Measurements from ENCODE around the gene KNDC1. TPM values are rescaled to one million over a fixed set of nuclear protein-coding genes. Genes with fewer than 3 reads are reported as not detected.

KNDC1 gene
- total and polyA plus RNA-seq, 2 of the 4 experiments (the other 2 are of a cell fraction): 0.18 to 1.1 TPM

DNA sequence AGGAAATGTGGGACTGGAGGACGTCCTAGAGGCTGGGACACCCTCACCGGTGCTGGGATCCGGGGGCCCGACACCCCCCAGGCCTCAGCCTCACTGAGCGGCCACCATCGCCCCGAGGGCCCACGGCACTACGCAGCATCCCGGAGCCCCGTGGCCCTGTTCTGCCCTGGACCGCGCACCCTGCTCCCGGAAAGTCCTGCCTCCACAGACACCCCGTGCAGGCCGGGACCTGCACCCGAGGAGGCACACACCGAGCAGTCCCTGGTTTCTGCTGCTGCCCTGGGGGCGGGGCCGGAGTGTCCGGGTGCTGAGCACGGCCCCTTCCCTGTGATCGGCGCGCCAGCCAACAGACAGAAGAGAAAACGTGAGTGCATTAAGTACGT is 18.1 kb upstream of the KNDC1 start:
- Histone ChIP-seq H2BK15ac (ENCODE audit: low read depth, low read length) (no peak overlapping the region), H3K18ac (ENCODE audit: low read depth, low read length) (no peak overlapping the region), H3K9me3 (ENCODE audit: control insufficient read depth, insufficient read depth, low read length) (no peaks in the 10 kb centered on the region), H3K4ac (ENCODE audit: low read depth, low read length) (no peak overlapping the region), H3K36me3 (ENCODE audit: control insufficient read depth, insufficient read depth, low read length) (no peaks in the 10 kb centered on the region), H2BK5ac (ENCODE audit: low read depth, low read length, poor library complexity, severe bottlenecking) (no peak overlapping the region), H3K56ac (ENCODE audit: extremely low read depth, insufficient read depth, low read length) (no peak overlapping the region), H3K9ac (ENCODE audit: low read depth, low read length) (no peak overlapping the region), H4K8ac (ENCODE audit: low read depth in 2 of 2, low read length in 2 of 2) (no peak overlapping the region), H2AFZ (replicated peaks; ENCODE audit: low read length, poor library complexity) (no peak overlapping the region), H3K4me1 (ENCODE audit: control insufficient read depth, insufficient read depth, low read length) (no peaks in the 10 kb centered on the region; the same call in 1 of the 2 replicates), H2AK5ac (ENCODE audit: low read depth, low read length) (no peak overlapping the region), H4K5ac (ENCODE audit: low read depth, low read length) (no peak overlapping the region), H2AK9ac (replicated peaks; ENCODE audit: low read depth, low read length, poor library complexity) (no peak overlapping the region), H4K91ac (ENCODE audit: insufficient read depth, low read depth, low read length) (no peak overlapping the region), H3K27me3 (ENCODE audit: control insufficient read depth, insufficient read depth, low read length) (peaks cover 12% of the 10 kb centered on the region), H4K20me1 (ENCODE audit: insufficient read depth, low read length) (no peaks in the 10 kb centered on the region), H3K79me1 (ENCODE audit: low read depth in 1 of 2, low read length in 2 of 2) (no peaks in the 10 kb centered on the region), H3K4me2 (ENCODE audit: low read depth, low read length) (no peak overlapping the region), H3K9me1 (ENCODE audit: insufficient read depth, low read length) (no peaks in the 10 kb centered on the region), H2BK120ac (ENCODE audit: low read depth, low read length) (no peak overlapping the region), H3K23ac (ENCODE audit: low read depth, low read length) (no peak overlapping the region), H3K4me3 (ENCODE audit: insufficient read depth, low read depth, low read length) (no peak overlapping the region), H3K27ac (ENCODE audit: insufficient read depth, low read length) (no peak overlapping the region), H3K14ac (replicated peaks; ENCODE audit: low read depth, low read length) (no peak overlapping the region), H2BK20ac (ENCODE audit: low read depth, low read length) (no peak overlapping the region)
- ChIA-PET POLR2A (ENCODE audit: unreplicated experiment) (no interaction called here), CTCF (no interaction called here)
- intact Hi-C loops (cut with micrococcal nuclease) (no loop called here), dilution Hi-C loops (cut with HindIII; ENCODE audit: low sequenced_read_pairs, unreplicated experiment) (no loop called here), in situ Hi-C loops (cut with MboI; ENCODE audit: low sequenced_read_pairs) (loop anchor here (25.0 kb wide), 1 partner anchor 480 kb away; no protein-coding TSS in a partner anchor)
- BruUV-seq (replicated peaks): no TSS peak
- ATAC-seq (ENCODE audit: low read depth) (no peak), DNase-seq (no peak)
- TF ChIP-seq POLR2A (IDR thresholded peaks at IDR 0.05; ENCODE audit: low read depth, low read length) (no peak), ELK1 (IDR thresholded peaks at IDR 0.05; ENCODE audit: borderline replicate concordance, low read depth, low read length) (no peak), RFX5 (IDR thresholded peaks at IDR 0.05; ENCODE audit: low read depth, low read length) (no peak), NFE2L2 (IDR thresholded peaks at IDR 0.05; ENCODE audit: low read depth, low read length) (no peak), RCOR1 (IDR thresholded peaks at IDR 0.05; ENCODE audit: insufficient replicate concordance, low read length) (no peak), MAZ (IDR thresholded peaks at IDR 0.05; ENCODE audit: borderline replicate concordance, low read depth, low read length) (no peak), FOS (IDR thresholded peaks at IDR 0.05; ENCODE audit: low read depth, low read length) (no peak), MXI1 (IDR thresholded peaks at IDR 0.05; ENCODE audit: borderline replicate concordance, low read depth, low read length) (no peak), CEBPB (IDR thresholded peaks at IDR 0.05; ENCODE audit: low read depth, low read length) (no peak), MAFK (IDR thresholded peaks at IDR 0.05; ENCODE audit: low read depth, low read length) (no peak), SMC3 (IDR thresholded peaks at IDR 0.05; ENCODE audit: low read depth, low read length) (no peak)
- TF ChIP-seq, protein P1, sequence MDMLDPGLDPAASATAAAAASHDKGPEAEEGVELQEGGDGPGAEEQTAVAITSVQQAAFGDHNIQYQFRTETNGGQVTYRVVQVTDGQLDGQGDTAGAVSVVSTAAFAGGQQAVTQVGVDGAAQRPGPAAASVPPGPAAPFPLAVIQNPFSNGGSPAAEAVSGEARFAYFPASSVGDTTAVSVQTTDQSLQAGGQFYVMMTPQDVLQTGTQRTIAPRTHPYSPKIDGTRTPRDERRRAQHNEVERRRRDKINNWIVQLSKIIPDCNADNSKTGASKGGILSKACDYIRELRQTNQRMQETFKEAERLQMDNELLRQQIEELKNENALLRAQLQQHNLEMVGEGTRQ (IDR thresholded peaks at IDR 0.05; ENCODE audit: low read depth, low read length): no peak
- 100% methylated on average over 1 of the region's 27 CpGs; no CpG with 5 or more reads in 1 of the 2 experiments for WGBS, 2 experiments (ENCODE audit: extremely low coverage in 2 of 2, insufficient read length in 1 of 2)
